Thoracic aorta endothelial cell (primary cell): ENCODE data around the gene KTN1. TPM values are rescaled to one million over a fixed set of nuclear protein-coding genes. Genes with fewer than 3 reads are reported as not detected.

ENCODE experiments used
- small RNA-seq: library from RNA; depleted of rRNA; stranded (forward); fragments of <200 nt; gene quantifications from one replicate; pipeline ENCODE3, GENCODE V24; 2012
- total RNA-seq: library from RNA; depleted of rRNA; stranded (reverse); fragments of >200 nt; gene quantifications from 2 replicates; pipeline ENCODE4 v1.2.3, GENCODE V29; 2012

KTN1 gene
- 236 and 238 TPM in 2 replicates for total RNA-seq

GRCh38 chr14:55579724-55580469, at the start of gene KTN1:
Gene KTN1 (plus strand): TSS chr14:55580207. CDS start chr14:55612049, 31,842 bp downstream.

Small RNAs within 50 kb of the gene (small RNA-seq; reads per million reads assigned to genes)
- not detected for gene RF00019

Other genes with a start within 250 kb of the KTN1 start
- 15.3 and 15.7 TPM in 2 replicates for gene ATG14, start 168.4 kb upstream of the KTN1 start, total RNA-seq
- gene TBPL2, start 139.6 kb upstream of the KTN1 start, total RNA-seq = not detected in 2 replicates